GM18870 (cell line): ENCODE measurements around the gene MYBPH.

Source experiments
- ATAC-seq: cut with Tn5 transposase; IDR thresholded peaks from one replicate; pipeline ENCODE4 v1.9.1; 2021; ENCODE audit warnings: moderate library complexity; ENCODE audit not compliant: unreplicated experiment

The MYBPH gene

DNA sequence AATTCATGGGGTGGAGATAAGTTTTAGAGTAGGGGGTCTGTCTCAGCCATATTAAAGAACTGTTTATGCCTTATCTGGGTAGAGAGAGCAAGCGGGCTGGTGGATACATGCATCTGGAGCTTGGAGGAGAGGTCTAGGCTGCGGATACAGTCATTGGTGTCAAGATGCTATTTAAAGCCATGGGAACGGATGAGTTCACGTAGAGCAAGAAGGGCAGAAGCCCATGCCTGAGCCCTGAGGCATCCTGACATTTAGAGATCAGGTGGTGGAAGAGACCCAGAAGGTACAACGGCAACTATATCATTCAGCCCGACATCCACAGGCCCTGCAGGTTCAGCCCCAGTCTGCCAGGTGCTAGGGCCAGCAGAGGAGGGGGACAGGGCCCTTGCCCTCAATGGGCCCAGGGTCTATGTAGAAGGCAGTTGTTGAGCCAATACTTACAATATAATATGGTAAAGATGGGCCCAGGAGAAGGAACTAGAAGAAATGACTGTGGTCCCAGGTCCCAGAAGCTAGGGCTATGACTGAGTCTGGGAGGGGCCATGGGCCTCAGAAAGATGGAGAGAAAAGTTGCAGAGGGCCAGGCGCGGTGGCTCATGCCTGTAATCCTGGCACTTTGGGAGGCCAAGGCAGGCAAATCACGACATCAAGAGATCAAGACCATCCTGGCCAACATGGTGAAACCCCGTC, 26.0 kb upstream of the MYBPH start:
- no peak for ATAC-seq

DNA sequence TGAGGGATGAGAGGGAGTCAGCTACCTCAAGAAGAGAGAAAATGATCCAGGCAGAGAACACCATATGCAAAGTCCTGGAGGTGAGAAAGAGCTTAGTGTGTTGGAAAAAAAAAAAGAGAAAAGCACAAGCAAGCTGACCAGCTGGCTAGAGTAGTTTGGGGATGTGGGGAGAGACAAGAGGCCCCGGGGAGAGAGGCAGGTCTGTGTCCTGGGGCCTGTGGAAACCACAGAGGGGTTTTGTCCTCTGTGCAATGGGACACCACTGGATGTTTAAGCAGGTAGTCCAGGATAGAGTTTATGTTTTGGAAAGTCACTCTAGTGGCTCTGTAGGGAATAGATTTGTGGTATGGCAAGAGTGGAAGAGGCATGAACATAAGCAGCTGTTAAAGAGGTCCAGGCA, 25.3 kb upstream of the MYBPH start:
- no peak for ATAC-seq

DNA sequence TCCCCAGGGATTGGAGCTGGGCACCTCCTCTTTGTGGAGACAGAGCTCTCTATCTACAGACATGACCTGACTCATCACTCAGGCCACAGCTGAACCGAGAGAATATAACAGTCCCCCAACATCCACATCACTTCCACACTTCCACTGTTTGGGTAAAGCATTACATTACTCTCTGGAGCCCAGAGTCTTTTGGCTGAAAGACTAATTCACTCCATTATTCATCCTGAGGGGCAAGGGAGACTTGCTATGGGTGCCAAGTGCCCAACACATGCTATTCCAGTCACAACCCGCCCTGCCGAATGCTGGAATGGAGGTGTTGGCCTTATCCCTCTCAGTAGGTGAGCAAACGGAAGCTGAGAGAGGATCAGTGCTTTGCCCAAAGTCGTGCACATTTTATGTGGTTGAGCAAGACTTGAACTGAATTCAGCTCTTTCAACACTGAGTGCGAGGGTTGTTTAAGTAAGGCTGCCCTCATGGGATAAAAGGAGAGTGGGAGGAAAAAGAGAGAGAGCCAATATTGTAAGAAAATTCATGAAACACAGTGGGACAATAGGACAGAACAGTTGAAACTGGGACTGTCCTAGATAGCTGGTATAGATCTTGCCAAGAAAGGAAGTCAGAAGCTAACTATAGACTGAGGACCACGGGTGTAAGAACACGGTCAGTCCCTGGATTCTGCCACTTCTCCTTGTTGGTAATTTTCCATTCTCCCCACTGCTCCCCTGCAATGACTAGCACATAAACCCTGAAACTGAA, 24.4 kb upstream of the MYBPH start:
- ATAC-seq = no peak

DNA sequence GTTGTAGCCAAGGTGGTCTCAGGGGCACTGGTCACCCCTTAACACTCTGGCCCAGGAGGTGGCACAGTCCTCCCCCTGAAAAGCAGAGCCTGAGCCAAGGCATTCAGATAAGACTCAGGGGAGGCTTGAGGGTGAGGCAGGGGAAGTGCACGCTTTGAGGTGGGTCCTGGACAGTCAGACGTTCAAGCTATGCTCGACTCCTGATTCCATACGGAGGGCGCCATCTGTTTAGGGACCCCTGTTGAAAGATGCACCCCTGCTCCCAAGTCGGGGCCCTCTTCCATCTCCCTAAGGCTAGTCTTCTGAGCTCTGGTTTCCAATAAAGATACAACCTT, 23.8 kb upstream of the MYBPH start:
- no peak for ATAC-seq

DNA sequence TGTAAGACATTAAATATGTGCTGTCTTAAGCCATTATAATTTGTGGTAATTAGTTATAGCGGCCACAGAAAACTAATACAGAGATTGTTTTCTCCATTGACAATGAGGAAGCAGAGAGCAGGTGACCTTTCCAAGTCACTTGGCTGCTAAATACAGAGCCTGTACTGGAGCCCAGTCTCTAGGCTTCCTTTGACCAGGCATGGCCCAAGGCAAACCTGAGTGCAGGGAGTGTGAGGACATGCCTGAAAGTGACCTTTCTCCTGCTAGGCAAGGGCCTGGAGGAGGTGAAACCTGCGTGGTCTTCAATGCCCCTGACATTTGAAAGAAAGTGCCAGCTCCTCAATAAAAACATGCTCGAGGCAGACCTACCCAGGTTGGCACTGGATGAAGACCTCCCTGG, 23.4 kb upstream of the MYBPH start:
- ATAC-seq = no peak

DNA sequence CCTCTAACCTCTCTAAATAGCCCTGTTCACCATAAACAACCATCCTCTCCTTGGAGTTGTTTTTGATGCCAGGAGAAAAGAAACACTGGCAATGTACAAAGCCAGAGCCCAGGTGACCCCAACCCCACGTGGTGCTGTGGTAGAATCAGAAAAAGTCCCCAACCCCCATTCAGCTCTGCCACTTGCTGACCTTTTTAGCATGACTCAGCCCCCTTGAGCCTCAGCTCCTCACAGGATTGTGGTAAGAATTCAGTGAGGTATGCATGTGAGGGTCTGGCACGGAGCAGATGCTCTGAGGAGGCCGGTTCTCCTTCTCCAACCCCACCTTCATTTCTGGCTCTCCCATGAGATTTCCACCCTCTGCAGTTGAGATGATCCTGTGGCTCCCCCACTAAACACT, 22.0 kb upstream of the MYBPH start:
- no peak for ATAC-seq

DNA sequence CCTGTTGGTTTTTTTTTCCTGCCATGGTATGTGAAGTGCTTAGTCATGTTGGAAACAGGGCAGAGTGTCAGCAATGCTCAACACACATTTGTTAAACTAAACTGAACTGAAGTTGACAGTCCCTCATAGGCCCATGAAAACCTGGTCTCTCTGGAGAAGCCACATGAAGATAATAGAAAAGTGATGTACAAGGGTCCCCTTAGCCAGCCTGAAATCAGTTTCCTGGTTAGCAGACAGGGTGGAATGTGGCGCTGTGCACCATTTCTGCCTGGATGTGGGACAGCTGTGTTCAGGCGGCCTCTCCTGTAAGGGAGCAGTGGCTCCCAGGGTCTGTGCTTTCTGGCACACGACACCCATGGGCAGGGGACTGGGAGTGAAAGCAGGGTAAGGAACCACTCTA, 20.7 kb upstream of the MYBPH start:
- no peak for ATAC-seq

DNA sequence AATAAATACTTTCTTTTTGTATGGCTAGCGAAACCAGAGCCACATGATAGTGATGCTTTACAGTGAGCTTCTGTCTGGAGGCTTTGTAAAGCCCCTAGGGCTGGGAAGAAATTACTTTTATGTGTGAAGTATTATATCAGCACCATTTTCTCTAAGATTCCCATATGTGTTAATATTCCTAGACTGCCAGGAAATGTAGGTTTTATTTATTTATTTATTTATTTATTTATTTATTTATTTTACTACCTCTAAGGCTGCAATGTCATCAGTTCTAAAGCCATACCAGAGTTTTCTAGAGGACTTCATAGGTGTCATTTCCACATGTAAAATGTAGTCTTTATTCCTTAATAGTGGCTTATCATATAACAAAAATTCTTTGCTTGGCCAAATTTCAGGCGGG, 15.3 kb upstream of the MYBPH start:
- ATAC-seq = no peak

DNA sequence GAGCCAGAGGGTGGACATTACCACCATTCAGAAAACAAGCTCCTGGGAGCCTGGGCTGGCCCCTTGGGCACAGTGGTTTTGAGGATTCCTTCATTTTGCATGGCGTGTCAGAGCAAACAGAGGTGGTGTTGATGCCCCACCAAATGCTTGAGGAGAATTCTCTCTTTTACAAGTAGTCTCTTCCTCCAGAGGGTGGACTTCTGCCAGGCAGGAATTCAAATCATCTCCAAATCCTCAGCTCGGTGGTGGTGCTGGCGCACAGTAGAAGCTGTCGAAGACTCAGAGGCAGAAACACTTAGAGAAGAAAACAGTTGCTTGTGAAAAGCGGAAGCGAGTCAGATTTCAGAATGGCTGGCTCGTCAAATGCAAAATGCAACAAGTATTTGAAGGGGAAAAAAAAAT, 14.3 kb upstream of the MYBPH start:
- ATAC-seq = no peak

DNA sequence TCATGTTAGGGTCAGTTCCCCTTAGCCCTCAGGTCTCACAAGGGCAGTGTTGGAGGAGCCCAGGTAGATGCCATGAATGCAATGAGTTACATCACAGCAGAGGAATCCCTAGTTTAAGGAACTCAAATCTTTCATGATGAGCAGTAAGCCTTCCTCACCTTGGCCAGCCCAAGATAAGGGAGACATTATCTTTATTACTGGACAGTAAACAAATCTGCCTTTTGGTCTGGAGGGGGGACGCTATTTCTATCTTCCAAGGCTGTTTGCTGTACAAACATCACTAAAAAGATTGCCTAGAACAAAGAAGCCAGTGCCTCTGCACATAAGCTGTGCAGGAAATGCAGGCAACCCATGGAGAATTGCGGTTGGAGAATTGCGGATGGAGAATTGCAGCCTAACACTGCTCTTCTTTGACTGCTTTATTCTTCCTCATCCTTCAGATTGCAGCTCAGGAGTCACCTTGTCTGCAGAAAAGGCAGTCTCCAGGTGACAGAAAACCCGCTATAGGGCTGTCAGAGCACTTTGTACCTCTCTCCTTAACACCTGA, 13.1 kb upstream of the MYBPH start:
- no peak for ATAC-seq

DNA sequence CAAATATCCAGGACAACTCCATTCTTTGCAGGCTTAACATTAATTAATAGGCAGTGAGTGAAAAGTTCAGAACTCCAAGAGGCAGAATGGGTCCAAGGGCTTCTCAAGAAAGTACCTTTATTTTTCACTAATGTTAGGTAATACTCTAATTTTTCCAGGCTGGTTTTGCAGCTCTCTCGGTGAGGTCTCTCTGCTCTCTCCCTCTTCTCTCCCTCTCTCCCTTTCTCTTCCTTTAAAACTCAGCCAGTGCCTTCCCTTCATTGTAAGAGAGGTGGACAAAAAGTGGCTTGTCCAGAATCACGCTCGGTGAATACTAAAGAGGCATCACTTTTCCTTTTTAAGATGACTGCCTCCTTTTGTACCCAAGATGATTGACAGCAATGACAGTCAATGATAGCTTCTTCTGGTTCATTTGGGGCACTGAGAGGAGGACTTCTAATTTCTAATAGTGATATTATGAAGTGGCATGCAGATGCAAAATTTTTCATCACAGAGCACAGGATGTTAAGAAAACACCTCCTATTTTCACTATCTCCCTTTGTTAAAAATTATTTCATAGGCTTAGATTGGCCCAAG, 12.2 kb upstream of the MYBPH start:
- no peak for ATAC-seq

DNA sequence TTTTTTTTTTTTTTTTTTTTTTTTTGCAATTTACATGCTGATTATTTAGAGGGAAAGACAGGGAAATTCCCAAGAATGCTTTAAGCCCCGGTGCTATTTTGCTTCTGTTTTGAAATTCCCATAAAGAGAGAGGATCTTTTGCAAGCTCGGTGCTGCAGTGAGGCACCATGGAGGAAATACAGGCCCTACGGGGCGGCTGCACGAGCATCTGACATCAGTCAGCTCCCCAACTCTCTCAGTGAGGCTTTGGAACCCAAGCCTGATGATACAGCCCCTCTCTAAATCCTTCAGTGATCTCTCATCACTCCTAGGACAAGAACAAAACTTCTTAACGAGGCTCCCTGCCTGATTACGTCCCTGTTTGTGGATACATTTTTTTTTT, 11.7 kb upstream of the MYBPH start:
- ATAC-seq = no peak

DNA sequence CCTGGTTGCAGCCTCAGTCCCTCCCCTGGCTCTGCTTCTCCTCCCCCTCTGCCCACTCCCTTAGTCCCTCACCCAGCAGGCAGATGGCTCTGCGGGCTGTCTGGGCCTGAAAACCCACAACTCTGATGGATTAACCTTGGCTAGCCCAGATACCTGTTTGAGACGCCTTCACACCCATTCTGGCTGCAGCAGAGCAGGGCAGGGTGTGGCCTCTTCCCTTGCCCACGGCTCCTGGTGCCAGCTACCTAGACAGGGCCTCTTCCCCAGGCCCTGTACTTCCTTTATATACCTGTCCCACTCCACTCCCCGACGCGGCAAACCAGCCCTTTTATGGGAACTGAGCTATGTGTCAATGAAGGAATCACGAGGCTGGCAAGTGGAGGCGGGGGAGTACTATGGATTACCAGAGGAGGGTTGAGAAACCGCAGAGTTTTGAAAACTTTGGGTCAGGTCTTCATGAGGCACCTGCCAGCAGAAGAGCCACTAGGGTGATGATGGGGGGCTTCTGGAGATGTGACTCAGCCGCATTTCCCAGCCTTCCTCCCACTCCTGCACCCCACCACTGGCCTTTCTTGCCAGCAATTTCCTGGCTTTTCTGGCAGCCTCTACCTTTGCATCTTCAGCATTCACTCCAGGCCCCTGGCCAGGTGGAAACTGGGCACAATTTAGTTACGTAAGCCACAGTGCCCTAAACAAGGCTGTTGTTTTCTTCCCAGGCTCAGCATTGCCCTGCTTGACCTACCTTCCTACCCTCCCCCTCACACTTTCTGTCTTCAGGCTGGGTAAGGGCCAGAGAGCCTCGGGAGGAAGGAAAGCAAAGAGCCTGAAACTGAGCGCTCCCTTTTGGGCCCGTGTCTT, 11.0 kb upstream of the MYBPH start, which contains the start of gene CHI3L1:
CHI3L1 (minus strand) TSS at position 259 of the 858 bp plus-strand sequence; CDS start at position 178, 81 bp downstream.
- no peak for ATAC-seq

DNA sequence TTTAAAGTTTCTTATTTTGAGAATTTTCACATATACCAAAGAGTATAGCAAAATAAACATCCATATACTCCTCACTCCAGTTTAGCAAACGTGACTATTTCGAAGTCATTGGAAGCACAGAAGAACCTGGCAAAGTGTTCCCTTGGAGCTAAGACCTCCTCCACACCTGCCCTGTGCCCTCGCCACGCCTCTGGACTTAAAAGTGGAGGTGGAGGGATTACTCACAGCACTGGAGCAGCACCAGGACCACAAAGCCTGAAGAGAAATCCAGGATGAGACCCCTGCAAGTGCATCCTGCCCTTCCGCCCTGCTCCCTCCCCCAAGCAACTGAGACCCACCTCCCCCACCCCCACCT, 10.4 kb upstream of the MYBPH start:
- no peak for ATAC-seq

DNA sequence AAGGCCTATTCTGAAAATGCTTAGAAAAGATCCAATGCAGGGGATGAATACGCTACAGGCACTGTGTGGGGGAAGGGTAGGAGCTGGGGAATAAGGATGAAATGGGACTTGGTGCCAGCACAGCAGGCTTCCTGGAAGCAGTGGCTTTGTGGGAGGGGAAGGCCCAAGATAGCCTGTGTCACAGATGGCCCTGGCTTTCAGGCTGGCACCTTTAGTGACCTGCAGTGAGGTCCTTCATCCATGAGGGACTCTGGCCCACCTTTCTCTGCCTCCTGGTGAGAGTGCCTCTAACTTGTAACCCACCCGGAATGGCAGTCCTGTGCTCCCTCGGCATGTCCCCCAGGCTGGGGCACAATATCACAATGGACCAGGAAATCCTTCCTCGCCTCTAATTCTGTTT, 10.0 kb upstream of the MYBPH start:
- no peak for ATAC-seq

DNA sequence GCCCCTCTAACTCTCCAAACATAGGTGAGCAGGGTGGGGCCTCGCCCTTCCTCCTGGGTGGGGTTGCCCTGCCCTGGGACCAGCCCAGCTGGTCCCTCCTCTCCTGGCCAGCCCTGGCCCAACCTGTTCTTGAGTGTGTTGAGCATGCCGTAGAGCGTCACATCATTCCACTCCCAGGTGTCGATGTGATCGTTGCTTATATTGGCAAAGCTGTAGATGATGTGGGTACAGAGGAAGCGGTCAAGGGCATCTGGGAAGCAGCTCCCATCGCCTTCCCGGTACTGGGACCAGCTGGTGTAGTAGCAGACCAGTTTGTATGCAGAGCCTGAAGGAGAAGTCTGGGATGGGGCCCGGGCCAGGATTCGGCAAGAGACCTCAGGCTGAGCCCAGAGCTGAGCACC, 9.4 kb upstream of the MYBPH start:
- no peak for ATAC-seq

DNA sequence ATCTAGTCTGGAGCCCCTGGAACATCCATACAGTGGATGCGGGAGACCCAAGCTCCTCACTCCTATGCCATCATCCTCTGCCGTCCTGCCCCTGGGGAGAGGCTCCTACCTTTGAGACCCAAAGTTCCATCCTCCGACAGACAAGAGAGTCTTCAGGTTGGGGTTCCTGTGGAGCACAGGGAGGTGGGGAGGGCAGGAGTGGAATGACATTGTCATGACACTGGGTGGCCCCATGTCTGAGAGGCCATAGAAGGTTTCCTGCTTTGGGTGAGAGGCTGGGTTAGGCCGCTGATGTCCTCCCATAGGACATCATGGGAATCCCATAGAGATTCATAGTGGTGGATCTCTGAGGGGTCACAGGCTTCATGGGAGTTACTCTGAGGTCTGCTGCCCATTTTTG, 8.8 kb upstream of the MYBPH start:
- no peak for ATAC-seq

DNA sequence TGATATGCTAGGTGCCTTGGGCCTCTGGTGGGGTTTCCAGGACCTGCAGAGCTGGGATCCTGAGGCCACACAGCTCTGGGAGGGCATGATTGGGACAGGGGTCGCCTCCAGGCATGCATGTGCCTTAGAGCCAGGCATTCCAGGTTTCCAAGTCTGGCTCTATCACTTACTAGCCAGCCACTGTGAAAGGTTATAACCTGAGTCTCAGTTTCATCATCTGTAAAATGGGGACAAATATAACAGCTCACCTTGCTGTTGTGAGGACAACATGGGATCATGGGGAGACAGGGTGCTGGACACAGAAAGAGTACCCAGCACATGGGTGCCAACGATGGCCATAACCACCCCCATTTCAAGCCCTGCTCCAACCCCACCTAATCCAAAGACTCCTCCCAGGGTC, 8.2 kb upstream of the MYBPH start:
- ATAC-seq = no peak

DNA sequence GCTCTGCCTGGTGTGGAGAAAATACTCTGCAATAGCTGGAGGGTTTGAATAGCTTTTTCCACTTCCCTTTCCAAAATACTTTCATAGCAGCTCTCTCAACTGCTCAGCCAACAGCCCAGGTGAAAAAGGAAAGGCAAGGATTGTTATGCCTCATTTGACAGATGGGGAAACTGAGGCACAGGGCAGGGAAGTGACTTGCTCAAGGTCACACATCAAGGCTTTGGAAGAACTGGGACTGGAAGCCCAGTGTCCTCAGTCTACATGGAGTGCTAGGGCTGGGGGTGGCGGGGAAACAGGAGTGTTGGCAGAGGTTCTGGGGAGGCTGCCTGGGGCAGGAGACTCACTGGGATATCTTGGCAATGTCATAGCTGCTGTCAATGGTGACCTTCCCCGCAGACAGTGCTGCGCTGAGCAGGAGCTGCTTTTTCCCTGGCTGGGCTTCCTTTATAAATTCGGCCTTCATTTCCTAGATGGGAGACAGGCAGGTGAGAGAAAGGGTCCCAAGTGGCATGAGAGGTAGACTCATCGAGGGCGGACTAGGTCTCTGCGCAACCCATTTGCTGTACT, 6.8 kb upstream of the MYBPH start:
- no peak for ATAC-seq

DNA sequence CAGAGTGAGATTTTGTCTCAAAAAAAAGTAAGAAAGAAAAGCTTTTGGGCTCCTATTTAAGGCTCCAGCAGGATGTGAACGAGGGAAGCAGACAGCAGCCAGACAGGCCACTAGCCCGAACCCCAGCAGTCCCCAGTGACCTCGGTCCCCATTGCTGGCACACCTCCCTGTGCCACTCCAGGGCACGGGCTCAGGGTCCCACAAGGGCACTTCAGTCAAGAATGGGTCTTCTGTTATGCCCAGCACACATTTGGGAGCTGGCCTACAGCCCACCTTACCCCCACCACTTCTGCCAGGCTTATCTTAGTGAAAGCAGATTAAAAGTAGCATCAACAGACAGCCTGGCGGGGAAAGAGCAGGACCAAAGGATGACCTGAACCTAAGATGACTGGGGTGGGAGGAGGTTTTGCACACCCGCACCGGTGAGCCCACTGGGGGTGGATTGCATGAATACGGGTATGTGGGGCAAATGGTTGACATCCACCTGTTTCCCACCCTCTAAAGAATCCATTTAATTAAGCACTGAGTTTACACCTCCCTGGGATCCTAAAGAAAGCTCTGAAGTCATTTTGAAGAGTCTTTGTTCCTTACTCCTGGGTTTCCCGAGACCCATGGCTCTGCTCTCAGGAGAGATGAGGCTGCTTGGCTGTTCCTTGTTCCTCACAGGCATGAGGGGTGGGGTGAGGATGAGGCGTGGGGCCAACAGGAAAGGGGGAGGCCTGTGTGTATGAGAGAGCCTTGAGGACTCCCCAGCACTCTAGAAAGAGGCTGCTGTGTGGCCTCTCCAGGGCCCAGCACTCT, 6.2 kb upstream of the MYBPH start:
- ATAC-seq = no peak
